GM18951 (cell line): ENCODE measurements around the gene TNFRSF4.

Experiments used
- POLR2A ChIP-seq: IDR thresholded peaks from 4 replicates; pipeline ENCODE4 v1.6.1; 2011; ENCODE audit warnings: mild to moderate bottlenecking; ENCODE audit not compliant: insufficient read length, insufficient read depth; ENCODE audit errors: extremely low read depth
- in situ Hi-C: fragments of 300-500 bp; cut with MboI; formaldehyde crosslinking; loops from one replicate; pipeline ENCODE4 v1.12.0; 2022; ENCODE audit warnings: low sequenced_read_pairs, mixed read lengths, inconsistent platforms; ENCODE audit not compliant: unreplicated experiment

TNFRSF4 gene

GRCh38 chr1:1164701-1165451 lies 49.1 kb downstream of the TNFRSF4 start:
- in situ Hi-C loops, result no loop called here
- no peak for TF ChIP-seq POLR2A

- in situ Hi-C loops, result no loop called here
- no peak for TF ChIP-seq POLR2A
Measured at GRCh38 chr1:1164361-1164700, 49.6 kb downstream of the TNFRSF4 start.

- in situ Hi-C loops, result no loop called here
- TF ChIP-seq POLR2A, result no peak
Measured at GRCh38 chr1:1163538-1164070, 50.3 kb downstream of the TNFRSF4 start.

- TF ChIP-seq POLR2A, result no peak
- in situ Hi-C loops, result no loop called here
Measured at GRCh38 chr1:1162597-1163537, 51.1 kb downstream of the TNFRSF4 start.

GRCh38 chr1:1161683-1162079 lies 52.3 kb downstream of the TNFRSF4 start:
- in situ Hi-C loops, result no loop called here
- TF ChIP-seq POLR2A, result no peak
